ENCODE results near the gene ZNF740.
"Not testable (repeated sequence)": the region's sequence is repeated elsewhere in the genome, so short reads cannot be mapped to it uniquely, and the experiment has no call there.

The ZNF740 gene

GRCh38 chr12:53196486-53196885 lies 16.0 kb downstream of the ZNF740 start:
- no peak for DNase-seq

GRCh38 chr12:53197011-53197640 lies 16.6 kb downstream of the ZNF740 start:
- no peak for DNase-seq

DNA sequence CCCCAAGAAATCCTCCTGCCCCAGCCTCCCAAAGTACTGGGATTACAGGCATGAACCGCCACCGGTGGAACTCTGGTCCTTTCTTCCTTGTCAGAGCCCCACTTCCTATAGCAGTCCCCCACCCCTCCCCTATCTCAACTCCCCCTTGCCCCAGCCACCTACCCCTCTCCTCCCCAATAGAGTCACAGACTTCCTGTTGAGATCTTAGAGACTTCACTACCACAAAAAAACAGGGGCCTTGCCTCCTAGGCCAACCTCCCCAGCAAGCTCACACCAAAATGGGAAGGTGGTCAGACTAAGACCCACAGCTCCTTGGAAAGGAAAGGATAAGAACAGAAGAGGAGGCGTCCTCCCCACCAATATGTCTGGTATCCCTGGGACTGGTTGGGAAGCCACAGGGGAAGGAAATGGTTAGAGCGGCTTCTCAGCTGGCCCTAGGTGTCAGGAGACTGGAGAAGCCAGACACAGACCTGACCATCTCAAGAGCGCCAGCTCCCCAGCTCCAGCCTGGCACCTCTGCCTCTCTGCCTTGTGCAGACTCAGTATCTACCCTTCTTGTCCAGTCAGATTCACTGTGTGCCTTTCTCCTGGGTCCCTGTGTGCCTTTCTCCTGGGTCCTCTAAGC lies 18.1 kb downstream of the ZNF740 start:
- no peak for DNase-seq

DNA sequence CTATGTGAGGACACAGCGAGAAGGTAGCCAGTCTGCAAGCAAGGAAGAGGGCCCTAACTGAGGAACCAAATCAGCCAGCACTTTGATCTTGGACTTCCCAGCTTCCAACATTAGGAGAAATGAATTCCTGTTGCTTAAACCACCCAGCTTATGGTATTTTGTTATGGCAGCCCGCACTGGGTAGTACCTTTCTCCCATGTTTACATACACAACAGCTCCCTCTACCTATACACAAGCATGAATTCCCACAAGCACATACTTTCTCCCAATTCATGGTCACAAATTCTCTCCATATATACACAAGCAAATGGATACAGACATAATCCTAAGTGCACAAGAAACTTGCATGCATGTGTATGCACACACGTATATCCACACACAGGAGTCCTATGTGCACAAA lies 19.2 kb downstream of the ZNF740 start:
- DNase-seq: no peak

GRCh38 chr12:53200107-53200457 lies 19.6 kb downstream of the ZNF740 start:
- DNase-seq: no peak

- DNase-seq: no peak
These were observed 20.1 kb downstream of the ZNF740 start for GRCh38 chr12:53200458-53201176.

GRCh38 chr12:53201177-53201541 lies 20.6 kb downstream of the ZNF740 start:
- no peak for DNase-seq

DNA sequence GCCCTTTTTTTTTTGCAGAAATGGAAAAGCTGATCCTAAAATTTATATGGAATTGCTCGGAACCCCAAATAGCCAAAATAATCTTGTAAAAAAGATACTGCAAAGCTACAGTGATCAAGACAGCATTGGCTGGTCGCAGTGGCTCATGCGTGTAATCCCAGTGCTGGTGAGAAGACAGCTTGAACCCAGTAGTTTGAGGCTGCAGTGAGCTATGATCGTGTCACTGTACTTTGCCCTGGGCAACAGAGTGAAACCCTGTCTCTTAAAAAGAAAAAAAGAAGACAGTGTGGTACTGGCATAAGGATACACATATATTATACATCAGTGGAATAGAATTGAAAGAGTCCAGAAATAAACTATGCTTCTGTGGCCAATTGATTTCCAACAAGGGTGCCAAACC lies 21.1 kb downstream of the ZNF740 start:
- DNase-seq: no peak

GRCh38 chr12:53202316-53202715 lies 21.8 kb downstream of the ZNF740 start:
- DNase-seq: not testable (repeated sequence)

DNA sequence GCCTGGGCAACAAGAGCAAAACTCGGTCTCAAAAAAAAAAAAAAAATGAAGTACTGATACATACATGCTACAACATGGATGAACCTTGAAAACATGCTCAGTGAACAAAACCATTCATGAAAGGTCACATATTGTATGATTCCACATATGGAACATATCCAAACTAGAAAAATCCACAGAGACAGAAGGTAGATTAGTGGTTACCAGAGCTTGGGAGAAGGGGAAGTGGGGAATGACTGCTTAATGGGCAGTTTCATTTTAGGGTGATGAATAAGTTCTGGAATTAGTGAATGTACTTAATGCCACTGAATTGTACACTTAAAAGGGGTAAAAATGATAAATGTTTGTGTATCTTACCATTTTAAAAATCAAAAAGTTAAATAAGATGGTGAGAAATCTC lies 23.8 kb downstream of the ZNF740 start:
- no peak for DNase-seq

- DNase-seq: peak; percentile 72
These were observed 25.4 kb downstream of the ZNF740 start for GRCh38 chr12:53205747-53206419.

- no peak for DNase-seq
These were observed 26.5 kb downstream of the ZNF740 start, which contains the start of gene ITGB7 for GRCh38 chr12:53207042-53207441. Gene ITGB7 (minus strand): TSS chr12:53207251. CDS start chr12:53200443, 6,808 bp downstream.

DNA sequence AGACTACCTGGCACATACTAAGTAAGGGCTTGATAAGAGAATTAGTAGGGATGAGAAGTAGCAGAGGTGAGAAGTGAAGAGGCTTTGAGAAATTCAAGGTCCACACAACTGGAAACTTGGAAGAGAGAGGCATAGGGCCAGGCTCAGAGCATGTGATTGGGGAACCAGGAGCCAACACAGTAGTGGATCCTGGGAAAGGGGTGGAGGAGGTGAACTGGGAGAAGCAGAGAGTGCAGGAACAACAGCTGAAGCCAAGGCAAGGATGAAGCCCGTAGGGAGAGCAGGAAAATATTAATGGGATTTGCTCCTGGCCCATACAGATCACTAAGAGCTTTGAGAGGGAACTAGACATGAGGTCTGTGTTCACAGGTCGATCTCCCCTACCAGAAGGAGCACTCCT lies 27.9 kb downstream of the ZNF740 start:
- no peak for DNase-seq

DNA sequence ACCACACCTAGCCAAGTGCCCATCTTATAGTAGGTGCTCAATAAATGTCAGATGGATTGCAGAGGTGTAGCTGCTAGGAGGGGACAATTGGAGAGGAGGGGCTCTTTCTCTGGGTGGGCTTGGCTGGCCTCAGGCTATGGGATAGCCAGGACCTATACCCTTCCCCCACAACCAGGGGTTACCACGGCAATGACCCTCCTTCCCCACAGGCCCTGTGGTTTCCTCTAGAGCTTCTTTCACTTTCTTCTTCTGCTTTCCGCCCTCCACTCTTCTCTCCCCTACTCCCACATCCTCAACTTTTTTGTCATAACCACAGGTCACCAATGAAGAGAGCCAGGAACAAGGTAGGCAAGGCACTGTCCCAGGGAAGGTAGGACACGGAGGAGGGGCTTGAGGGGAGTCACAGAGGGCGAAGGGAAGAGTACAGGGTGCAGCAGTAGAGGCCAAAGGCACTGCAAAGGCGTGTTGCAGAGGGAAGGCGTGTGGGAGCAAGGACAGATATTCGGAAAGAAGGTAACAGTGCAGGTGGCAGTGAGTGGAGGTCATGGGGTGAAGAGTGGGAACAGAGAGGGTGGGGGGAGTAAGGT lies 28.4 kb downstream of the ZNF740 start:
- DNase-seq: no peak

- DNase-seq: no peak
These were observed 30.3 kb downstream of the ZNF740 start for GRCh38 chr12:53210843-53211242.

- no peak for DNase-seq
These were observed 31.2 kb downstream of the ZNF740 start for GRCh38 chr12:53211476-53212381.

GRCh38 chr12:53212931-53213330 lies 32.4 kb downstream of the ZNF740 start:
- no peak for DNase-seq

DNA sequence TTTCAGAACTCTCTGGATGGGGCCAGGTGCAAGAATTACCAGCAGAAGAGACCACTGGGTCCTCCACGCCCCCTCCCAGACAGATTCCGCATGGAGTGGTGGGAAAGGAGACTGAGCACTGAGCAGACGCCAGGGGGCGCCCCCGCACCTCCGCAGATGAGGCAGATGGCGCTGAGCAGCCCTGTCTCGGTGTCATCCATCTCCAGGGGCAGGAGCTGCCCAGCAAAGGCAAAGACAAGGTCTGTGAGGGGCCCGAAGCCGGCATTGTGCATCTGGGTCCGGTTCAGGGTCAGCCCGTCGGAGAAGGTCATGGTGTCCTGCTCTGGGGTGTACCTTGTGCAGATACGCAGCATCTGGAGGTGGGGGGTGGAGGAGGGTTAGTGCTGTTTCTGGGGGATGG lies 32.8 kb downstream of the ZNF740 start:
- peak; percentile 89 for DNase-seq

DNA sequence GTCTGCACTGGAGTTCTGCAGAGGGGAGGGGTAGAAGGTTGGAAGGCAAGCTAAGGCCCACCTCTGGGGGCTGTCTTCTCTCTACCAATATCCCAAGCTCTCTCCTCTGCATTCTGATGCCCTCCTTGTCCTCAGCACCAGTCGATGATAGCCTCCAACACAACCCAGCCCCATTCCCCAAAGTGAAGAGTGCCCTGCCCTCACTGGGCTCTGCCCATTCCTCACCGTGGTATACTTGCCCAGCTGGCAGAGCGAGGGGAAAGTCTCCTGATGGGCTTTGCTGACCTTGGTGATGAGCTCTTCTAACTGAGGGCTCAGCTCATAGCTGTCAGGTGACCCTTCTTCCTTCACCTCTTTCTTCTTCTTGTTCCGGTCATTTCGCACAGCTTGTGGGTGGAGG lies 33.7 kb downstream of the ZNF740 start:
- DNase-seq: no peak

DNA sequence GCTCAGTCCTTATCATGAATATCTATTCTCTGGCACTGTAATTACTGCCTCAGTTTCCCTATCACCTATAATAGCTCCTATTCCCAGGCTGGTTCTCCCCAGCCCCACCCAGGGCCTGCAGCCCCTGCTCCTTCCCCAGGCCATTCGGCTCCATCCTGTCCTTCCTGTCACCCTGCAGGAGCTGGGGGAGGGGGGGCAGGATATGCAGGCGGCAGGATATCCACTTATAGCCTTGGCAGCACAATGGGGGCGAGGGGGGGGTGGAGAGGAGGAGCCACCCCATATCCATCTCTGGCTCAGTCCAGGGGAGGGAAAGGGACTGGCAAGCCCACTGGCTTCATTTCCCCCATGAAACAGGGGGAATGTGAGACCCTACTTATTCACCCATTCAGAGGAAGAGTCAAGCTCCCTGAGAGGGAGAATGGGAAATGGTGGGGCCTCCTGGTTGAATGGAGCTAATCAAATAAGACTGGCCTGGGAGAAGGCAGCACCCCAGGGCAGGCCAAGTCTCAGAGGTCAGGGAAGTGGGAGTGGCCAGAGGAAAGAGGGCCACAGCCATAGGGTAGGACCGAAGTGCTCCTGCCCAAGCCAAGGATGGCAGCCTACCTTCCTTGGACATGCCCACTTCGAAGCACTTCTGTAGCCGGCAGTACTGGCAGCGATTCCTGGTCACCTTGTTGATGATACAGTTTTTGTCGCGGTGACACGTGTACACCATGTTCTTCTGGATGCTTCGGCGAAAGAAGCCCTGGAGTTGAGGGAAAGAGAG lies 34.3 kb downstream of the ZNF740 start:
- DNase-seq: no peak

DNA sequence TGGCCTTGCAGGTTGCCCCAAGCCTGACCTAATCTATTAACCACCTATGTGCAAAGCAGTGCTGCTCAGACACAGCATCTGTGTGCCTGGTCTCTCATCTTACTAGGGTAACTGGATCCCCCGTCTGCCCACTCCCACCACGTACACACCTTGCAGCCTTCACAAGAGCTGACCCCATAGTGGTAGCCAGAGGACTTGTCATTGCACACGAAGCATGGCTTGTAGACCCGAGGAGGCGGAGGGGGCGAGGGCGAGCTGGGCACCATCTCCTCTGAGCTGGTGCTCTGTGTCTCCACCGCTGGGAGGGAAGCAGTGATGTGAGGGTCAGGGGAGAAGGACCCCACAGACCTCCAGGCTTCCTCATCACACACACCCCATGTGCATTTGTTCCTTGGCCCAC lies 35.0 kb downstream of the ZNF740 start:
- no peak for DNase-seq

All from activated CD4-positive, CD25-positive, alpha-beta regulatory T cell treated with anti-CD3 and anti-CD28 coated beads, Interleukin-2, amount 50 U/mL, for 72 hours (primary cell).